Measurements from ENCODE around the gene NKAIN2. TPM values are rescaled to one million over a fixed set of nuclear protein-coding genes. Genes with fewer than 3 reads are reported as not detected.

NKAIN2 gene
- total and polyA plus RNA-seq, 12 donors = 0.07 to 3.0 (median 0.28) TPM; not detected in 1

DNA sequence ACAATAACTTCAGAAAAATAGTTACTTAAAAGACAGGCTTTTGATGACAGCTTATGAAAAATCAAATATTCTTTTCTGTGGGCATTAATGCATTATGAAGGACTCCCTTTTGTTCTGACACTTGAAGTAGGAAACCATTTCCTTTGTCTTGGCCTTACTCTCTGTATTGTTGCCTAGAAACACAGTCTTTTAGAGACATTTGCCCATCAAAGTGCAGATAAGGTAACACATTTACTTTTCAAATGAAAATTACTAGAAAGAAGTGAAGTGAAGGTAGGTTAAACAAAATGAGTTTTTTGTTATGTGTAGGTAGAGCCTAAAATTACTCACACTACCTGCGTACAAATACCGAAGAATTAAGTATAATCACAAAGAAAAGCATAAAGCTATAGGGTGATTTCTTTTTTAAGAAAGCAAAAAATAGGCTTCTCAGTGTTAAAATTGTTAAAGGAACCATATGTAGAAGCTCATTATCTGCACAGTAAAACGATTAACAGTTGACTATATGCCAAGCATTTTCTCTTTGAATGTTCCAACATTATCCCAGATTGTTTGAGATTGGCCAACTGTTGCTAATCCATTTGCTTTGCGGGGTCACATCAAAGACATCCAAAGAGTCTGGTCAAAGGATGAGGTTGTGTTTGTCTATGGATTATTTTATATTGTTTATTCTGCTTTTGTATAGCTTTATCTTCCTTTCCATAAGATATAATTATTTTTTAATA, 616.6 kb downstream of the NKAIN2 start:
- no peaks in the 10 kb centered on the region for H3K4me1 ChIP-seq
- no peaks in the 10 kb centered on the region for H3K9me3 ChIP-seq
- H3K27ac ChIP-seq = no peak overlapping the region
- DNase-seq (no peak), ATAC-seq (no peak)
- no peak for TF ChIP-seq CTCF (IDR thresholded peaks at IDR 0.05)
- H3K36me3 ChIP-seq = no peaks in the 10 kb centered on the region
- 71% methylated on average over 4 of the region's 4 CpGs for WGBS, 2 donors
- no peak overlapping the region for H3K4me3 ChIP-seq
- no peaks in the 10 kb centered on the region for H3K27me3 ChIP-seq
- intact Hi-C loops (cut with DNase I) = no loop called here

DNA sequence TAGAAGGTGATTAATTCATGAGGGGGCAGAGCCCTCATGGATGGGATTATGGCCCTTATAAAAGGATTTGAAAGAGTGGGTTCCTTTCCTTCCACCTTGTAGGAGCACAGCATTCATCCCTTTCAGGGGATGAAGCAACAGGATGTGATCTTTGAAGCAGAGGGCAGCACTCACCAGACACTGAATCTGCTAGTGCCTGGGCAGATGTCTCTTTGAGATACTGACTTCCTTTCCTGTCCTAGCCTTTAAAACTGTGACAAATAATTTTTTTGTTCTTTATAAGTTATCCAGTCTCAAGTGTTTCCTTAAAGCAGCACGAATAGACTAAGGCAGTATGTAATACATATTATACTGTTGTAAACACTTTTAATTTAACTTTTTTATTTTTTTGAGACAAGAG, 620.0 kb downstream of the NKAIN2 start:
- no peak for TF ChIP-seq CTCF (IDR thresholded peaks at IDR 0.05)
- no peaks in the 10 kb centered on the region for H3K27me3 ChIP-seq
- DNase-seq (no peak), ATAC-seq (no peak)
- no peaks in the 10 kb centered on the region for H3K9me3 ChIP-seq
- no peaks in the 10 kb centered on the region for H3K4me1 ChIP-seq
- WGBS, 2 donors = 72% methylated on average over 1 of the region's 1 CpG
- no peak overlapping the region for H3K27ac ChIP-seq
- H3K4me3 ChIP-seq = no peak overlapping the region
- intact Hi-C loops (cut with DNase I) = no loop called here
- no peaks in the 10 kb centered on the region for H3K36me3 ChIP-seq

- H3K27ac ChIP-seq = no peak overlapping the region
- intact Hi-C loops (cut with DNase I) = no loop called here
Measured at GRCh38 chr6:124430740-124431318, 627.2 kb downstream of the NKAIN2 start.

DNA sequence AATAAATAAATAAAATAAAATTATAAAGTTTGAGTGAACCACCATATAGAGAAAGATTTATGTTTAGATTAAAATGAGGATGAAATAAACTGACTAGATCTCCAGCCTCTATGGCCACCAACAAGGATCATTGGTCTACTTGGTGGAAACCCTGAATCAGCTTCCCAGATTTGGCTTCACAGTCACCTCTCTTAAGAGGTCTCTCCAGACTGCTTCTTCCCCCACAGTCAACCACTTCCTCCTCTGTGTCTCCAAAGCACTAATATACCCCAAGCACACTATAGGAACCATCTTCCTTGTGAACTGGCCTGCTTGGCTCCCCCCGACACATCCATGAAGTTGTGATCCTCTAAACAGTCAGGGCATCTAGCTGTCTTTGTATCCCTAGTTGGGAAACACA, 629.0 kb downstream of the NKAIN2 start:
- DNase-seq (no peak), ATAC-seq (no peak)
- Histone ChIP-seq H3K4me3 (no peak overlapping the region), H3K36me3 (no peaks in the 10 kb centered on the region), H3K9me3 (no peaks in the 10 kb centered on the region), H3K27me3 (no peaks in the 10 kb centered on the region), H3K4me1 (no peaks in the 10 kb centered on the region), H3K27ac (no peak overlapping the region)
- no peak for TF ChIP-seq CTCF (IDR thresholded peaks at IDR 0.05)
- intact Hi-C loops (cut with DNase I) = no loop called here
- 94 to 100% methylated on average over 1 of the region's 1 CpG for WGBS, 2 donors

More at GRCh38 chr6:124430740-124431318, 627.2 kb downstream of the NKAIN2 start:
- no peaks in the 10 kb centered on the region for H3K27me3 ChIP-seq
- no peaks in the 10 kb centered on the region for H3K36me3 ChIP-seq
- WGBS, 2 donors = 89 to 91% methylated on average over 7 of the region's 7 CpGs
- H3K9me3 ChIP-seq = no peaks in the 10 kb centered on the region
- TF ChIP-seq CTCF (IDR thresholded peaks at IDR 0.05) = no peak
- H3K4me3 ChIP-seq = no peak overlapping the region
- ATAC-seq (no peak), DNase-seq (no peak)
- no peaks in the 10 kb centered on the region for H3K4me1 ChIP-seq

Data from heart right ventricle (tissue), 16 donors.